GM19193 (cell line): ENCODE results near the gene STX4.
A peak's percentile ranks its signal among the peaks of the same experiment; 100 is the strongest.

Experiments used
- POLR2A ChIP-seq: IDR thresholded peaks from 4 replicates; pipeline ENCODE4 v1.6.1; 2011; ENCODE audit not compliant: insufficient read depth, insufficient read length; ENCODE audit errors: extremely low read depth

STX4 gene

GRCh38 chr16:31064882-31065461, 31.6 kb downstream of the STX4 start:
- no peak for TF ChIP-seq POLR2A

- no peak for TF ChIP-seq POLR2A
These were observed 34.0 kb downstream of the STX4 start for GRCh38 chr16:31067342-31067741.

GRCh38 chr16:31071861-31072260, 38.5 kb downstream of the STX4 start:
- no peak for TF ChIP-seq POLR2A

- no peak for TF ChIP-seq POLR2A
These were observed 39.3 kb downstream of the STX4 start for GRCh38 chr16:31072540-31073141.

GRCh38 chr16:31073142-31073969, 40.0 kb downstream of the STX4 start:
- peak; percentile 55 for TF ChIP-seq POLR2A

- peak; percentile 88 for TF ChIP-seq POLR2A
These were observed 40.8 kb downstream of the STX4 start, which contains the start of the genes ZNF646 and ZNF668 for GRCh38 chr16:31073970-31074813. Gene ZNF646, plus strand, starts transcription at chr16:31074422. Its CDS starts 1,903 bp downstream, at chr16:31076325. Gene ZNF668, minus strand, starts transcription at chr16:31074240. Its CDS starts 9,781 bp downstream, at chr16:31064459.

GRCh38 chr16:31074814-31075183, 41.4 kb downstream of the STX4 start:
- TF ChIP-seq POLR2A = no peak

- no peak for TF ChIP-seq POLR2A
These were observed 43.0 kb downstream of the STX4 start for GRCh38 chr16:31076319-31076718.

GRCh38 chr16:31077024-31077423, 43.7 kb downstream of the STX4 start:
- no peak for TF ChIP-seq POLR2A

- no peak for TF ChIP-seq POLR2A
These were observed 44.4 kb downstream of the STX4 start for GRCh38 chr16:31077592-31078396.

GRCh38 chr16:31078597-31079341, 45.4 kb downstream of the STX4 start:
- TF ChIP-seq POLR2A = no peak

- TF ChIP-seq POLR2A = no peak
These were observed 46.1 kb downstream of the STX4 start for GRCh38 chr16:31079342-31079944.

- no peak for TF ChIP-seq POLR2A
These were observed 46.8 kb downstream of the STX4 start for GRCh38 chr16:31080035-31080629.
